GM18951 (cell line): ENCODE measurements around the gene HSPB6.

Experiments used
- POLR2A ChIP-seq: IDR thresholded peaks from 4 replicates; pipeline ENCODE4 v1.6.1; 2011; ENCODE audit warnings: mild to moderate bottlenecking; ENCODE audit not compliant: insufficient read length, insufficient read depth; ENCODE audit errors: extremely low read depth
- in situ Hi-C: fragments of 300-500 bp; cut with MboI; formaldehyde crosslinking; loops from one replicate; pipeline ENCODE4 v1.12.0; 2022; ENCODE audit warnings: low sequenced_read_pairs, mixed read lengths, inconsistent platforms; ENCODE audit not compliant: unreplicated experiment

HSPB6 gene

DNA sequence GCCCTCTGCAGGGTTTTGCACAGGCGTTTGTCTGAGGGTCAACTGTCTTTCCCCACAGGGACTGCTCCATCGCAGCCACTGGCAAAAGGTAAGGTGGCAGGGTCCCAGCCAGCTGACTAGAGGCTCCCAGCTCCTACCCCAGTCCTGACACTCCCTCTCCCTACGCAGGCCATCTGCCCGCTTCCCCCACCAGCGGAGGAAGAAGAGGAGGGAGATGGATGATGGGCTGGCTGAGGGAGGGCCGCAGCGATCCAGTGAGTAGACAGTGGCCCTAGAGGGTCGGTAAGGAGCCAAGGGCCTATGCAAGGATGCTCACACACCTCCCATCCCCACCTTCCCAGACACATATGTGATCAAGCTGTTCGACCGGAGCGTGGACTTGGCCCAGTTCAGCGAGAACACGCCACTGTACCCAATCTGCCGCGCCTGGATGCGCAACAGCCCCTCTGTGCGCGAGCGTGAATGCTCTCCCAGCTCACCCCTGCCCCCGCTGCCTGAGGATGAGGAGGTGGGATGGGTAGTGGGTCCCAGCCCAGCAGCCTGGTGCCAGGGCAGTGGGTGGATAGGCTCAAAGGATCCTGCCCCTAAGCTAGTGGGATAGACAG lies 4.0 kb downstream of the HSPB6 start:
- in situ Hi-C loops, result no loop called here
- TF ChIP-seq POLR2A, result no peak

DNA sequence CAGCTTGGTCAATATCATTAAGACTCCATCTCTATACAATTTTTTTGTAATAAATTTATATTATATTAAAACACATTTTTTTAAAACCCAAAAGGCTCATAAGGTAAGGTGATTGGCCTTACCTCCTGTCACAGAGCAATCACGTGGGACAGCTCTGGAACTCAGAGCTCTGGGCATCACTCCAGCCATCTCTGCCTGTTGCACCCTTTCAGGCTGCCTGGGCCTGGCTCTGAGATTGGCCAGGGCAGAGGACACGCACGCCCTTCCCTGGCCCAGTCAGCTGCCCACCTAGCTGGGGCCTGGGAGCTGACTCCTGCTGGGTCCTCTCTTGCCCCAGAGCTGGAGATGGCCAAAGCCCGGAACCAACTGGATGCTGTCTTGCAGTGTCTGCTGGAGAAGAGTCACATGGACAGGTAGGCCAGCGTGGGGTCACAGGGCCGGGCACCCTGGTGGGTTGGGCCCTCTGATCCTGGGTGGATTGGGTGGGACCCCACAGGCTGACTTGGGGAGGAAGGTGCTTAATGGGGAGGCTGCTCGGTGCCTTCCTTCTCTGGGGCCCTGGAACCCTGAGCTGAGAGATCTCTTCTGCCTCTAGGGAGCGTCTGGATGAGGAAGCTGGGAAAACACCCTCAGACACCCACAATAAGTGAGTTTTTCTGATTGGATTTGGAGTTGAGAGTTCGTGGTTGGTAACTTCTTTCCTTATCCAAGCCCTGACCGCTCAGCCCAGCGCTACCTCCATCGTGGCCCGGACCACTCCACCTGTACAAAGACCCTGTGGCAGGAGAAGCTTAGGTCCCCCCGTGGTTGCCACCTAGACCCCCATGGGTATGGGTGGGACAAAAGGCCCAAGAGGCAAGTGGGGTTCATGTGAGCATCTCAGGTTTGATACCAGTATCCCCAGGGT lies 4.7 kb downstream of the HSPB6 start:
- no peak for TF ChIP-seq POLR2A
- in situ Hi-C loops, result no loop called here

DNA sequence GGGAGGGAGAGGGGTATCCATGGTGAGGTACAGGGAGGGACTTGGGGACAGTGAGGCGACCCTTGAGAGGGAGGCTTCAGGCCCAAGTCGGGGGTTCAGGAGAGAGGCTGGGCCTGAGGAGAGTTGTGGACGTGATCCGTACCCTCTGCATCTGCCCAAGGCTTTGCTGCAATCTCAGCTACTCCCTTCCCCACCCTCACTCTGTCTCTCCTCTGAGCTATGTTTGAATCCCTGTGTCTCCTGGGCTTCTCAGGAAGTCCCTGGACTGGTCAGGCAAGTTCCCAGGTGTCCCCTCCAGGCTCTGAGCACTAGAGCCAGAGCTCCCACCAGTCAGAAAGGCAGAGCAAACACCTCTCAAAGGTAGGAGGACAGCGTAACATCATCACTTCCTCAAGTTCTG lies 6.7 kb downstream of the HSPB6 start:
- TF ChIP-seq POLR2A, result no peak
- in situ Hi-C loops, result no loop called here

DNA sequence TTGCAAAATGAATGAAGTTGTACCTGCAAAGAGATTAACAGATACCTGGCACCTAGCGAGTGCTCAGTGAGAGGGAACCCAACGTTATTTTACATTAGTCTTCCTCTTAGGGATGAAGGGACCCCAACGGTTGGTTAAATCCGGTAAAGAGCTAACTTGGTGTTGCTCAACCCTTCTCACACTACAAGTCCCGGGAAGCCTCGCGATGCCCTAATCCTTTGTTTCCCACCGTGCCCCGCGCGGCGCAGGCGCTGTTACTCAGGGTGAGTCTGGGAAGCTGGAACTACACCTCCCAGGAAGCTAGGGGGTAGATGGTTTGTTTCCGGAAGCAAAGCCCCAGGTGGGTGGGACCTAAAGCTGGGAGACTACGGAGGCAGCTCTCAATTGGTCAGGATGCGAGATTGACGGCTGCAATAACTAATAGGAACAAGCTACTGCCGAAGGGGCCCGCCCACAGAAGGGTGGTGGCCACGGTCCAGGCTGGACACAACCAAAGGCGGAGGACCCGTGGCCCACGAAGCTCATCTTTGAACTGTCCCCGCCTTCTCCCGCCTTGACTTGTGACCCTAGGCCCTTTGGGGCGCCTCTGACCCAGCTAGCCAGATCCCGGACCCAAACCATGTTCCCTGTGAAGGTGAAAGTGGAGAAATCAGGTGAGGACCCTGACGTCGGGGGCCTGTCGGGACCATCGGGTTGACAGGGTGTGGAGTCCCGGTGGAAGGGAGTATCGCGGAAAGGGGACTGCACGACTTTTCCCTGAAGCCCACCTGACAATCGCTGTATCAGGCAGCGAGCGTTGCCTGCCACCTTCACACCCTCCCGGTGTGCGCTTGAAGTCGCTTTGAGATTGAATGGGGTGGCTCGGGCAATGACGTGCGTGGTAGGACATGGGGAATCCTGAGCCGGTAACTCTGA lies 8.5 kb downstream of the HSPB6 start, which contains the start of gene LIN37:
LIN37 (plus strand) TSS at position 471 of the 915 bp plus-strand sequence; CDS start at position 620, 149 bp downstream.
- in situ Hi-C loops, result no loop called here
- TF ChIP-seq POLR2A, result peak; percentile 65

DNA sequence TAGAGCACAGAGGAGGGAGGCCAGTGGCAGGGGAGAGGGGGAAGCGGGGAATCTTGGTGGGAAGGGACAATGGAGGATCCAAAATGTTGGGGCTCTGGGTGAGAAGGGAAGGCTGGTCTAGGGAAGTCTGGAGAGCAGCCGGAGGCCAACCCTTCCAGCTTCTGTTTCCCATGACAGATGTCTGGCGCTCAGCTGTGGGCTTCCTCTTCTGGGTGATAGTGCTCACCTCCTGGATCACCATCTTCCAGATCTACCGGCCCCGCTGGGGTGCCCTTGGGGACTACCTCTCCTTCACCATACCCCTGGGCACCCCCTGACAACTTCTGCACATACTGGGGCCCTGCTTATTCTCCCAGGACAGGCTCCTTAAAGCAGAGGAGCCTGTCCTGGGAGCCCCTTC lies 10.3 kb downstream of the HSPB6 start:
- no peak for TF ChIP-seq POLR2A
- in situ Hi-C loops, result no loop called here

DNA sequence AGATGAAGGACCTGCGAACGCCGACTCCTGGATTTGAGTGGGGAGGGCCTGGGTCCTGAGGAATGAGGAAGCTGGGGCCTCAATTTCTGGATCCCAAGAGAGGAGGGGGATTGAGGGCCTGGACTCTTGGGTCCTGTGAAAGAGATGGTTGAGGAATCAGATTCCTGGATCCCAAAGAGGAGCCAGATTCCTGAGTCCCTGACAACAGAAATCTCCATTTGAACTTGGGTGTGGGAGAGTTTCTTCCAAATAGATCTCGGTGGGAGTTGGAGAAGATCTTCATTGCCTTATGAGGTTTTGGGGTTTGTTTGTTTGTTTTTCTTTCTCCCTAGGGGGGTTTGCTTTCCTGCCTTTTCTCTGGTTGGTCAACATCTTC lies 10.8 kb downstream of the HSPB6 start:
- in situ Hi-C loops, result no loop called here

DNA sequence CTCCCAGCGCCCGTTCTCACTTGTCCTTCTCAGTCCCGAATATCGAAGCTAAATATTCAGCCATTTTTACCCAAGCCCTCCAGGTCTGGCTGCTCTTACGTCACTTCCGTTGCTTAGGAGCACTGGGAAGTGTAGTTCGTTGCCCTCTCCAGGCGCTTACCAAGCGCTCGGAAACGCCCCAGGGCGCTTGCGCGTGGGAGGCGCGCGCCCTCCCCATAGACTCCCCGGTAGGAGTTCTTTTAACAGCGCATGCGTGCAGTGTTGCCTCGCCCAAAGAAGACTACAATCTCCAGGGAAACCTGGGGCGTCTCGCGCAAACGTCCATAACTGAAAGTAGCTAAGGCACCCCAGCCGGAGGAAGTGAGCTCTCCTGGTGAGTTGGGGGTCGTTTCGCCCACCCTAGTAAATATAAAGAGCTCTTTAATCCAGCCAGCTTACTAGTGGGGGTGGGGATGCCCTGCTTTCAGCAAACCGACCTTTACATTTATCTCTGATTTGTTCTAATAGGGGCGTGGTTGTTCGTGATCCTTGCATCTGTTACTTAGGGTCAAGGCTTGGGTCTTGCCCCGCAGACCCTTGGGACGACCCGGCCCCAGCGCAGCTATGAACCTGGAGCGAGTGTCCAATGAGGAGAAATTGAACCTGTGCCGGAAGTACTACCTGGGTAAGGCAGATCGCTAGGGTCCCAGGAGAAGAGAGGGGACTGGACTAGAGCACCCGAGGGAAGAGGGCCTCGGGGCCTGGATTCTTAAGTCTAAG lies 11.3 kb downstream of the HSPB6 start, which contains the start of the genes PSENEN and U2AF1L4:
PSENEN (plus strand) TSS at position 324 of the 759 bp plus-strand sequence; CDS start at position 604, 280 bp downstream.
U2AF1L4 (minus strand) TSS at position 91 of the 759 bp plus-strand sequence; CDS start at position 64, 27 bp downstream.
- in situ Hi-C loops, result no loop called here
- peak; percentile 41 for TF ChIP-seq POLR2A

More for the DNA sequence above, 10.8 kb downstream of the HSPB6 start:
- no peak for TF ChIP-seq POLR2A

DNA sequence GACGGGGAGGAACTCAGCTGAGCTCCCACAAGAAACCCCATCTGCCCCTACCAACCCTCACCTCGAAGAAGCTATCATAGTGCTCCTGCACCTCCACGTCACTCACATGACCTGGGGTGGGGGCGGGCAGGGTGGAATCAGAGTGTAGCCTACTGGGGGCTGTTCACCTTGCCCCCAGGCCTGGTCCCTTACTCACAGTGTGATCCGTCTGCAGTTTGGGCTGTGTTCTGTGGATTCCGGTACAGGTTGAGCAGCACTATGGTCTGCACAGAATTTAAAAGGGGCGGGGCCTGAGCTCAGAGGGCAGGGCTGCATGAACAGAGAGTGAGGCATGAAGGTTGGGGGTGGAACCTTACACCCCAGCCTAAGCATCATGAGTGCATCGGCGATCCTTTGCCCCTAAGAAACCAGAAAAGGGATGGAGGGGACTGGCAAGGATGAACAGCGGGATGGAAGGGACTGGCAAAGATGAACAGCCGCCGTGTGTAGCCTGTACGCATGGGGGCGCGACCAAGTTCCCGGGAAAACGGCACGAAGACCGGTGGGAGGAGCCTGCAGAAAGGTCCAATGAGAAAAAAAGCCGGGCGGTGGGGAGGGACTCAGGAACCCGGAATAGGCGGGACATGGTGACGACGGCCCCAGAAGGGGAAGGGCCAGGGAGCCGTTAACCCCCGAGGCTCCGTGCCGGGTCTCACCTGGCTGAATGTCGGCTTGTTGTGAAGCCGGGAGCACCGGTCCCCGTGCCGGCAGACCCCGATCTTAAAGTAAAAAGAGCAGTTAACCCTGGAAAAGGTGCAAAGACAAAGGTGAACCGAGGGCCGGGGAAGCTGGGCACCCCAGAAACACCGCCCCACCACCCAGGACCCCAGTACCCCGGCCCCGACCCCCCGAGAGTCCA lies 12.2 kb downstream of the HSPB6 start:
- in situ Hi-C loops, result no loop called here
- peak; percentile 79 for TF ChIP-seq POLR2A

DNA sequence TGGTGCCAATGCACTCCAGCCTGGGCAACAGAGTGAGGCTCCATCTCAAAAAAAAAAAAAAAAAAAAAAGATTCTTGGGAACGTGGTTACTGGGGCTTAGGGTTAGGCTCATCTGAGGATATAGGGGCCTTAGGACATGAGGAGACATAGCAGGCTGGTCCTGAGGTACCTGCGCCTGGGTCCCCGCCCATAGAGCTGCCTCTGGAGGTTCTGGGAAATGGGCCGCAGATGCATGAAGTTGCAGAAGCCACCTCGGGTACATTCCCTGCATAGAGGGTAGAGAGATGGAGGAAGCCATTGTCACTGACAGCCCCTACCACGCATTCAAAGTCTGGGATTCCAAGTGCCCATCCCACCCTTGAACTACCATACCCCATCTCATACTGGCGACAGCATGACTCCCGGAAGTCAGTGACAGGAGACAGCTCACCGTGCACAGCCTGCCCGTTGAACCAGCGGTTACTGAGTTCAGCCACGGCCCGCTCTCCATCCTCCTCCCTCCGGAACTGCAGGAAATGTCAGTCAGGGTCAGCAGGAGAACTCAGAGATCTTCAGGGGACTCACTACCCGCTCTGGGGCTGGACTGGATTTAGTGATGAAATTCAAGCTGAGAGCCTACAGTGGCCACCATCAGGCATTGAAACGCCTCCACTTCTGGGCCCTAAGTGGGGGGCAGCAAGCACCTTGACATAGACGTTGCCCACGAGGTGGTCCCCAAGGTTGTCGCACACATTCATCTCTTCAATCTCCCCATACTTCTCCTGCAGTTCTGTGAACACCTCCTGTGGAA lies 13.0 kb downstream of the HSPB6 start:
- in situ Hi-C loops, result no loop called here
- no peak for TF ChIP-seq POLR2A

DNA sequence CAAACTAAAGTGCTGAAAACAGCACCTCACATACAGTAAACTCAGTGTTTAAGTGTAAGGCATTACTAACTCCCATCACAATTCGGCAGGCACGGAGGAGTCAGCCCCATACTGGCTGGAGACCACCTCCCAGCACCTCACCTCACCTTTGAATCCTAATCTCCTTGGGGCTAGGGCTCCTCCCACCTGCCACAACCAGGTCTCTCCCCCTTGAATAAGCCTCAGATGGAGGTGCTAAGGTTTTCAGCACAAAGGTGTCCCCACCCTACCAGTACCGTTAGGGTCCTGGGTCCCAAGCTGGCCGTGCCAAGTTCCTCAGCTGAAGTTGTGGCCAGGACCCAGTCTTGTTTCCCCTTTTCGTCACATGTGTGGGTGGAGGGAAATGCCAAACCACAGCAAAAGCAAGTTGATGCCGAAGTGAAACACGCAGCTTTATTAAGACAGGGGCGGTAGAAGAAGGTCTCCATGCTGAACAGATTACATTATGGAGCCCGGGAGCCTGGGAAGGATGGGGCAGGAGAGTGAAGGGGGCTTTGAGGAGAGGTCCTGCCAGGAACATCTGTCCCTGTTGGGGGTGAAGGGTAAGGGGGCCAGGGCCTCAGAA lies 14.6 kb downstream of the HSPB6 start, which contains the start of gene IGFLR1:
IGFLR1 (minus strand) TSS at position 332 of the 604 bp plus-strand sequence. CDS start 1,272 bp downstream, outside the sequence.
- in situ Hi-C loops, result no loop called here
- TF ChIP-seq POLR2A, result peak; percentile 51
